ENCODE results near the gene ANXA11.
A peak's percentile ranks its signal among the peaks of the same experiment; 100 is the strongest.

The ANXA11 gene

GRCh38 chr10:80167471-80168161, 37.7 kb downstream of the ANXA11 start:
- DNase-seq (ENCODE audit: insufficient read length, low spot score) (no peak), FAIRE-seq (no peak)
- no peak for TF ChIP-seq POLR2A (IDR thresholded peaks at IDR 0.05; ENCODE audit: low read depth, low read length)

- FAIRE-seq (no peak), DNase-seq (ENCODE audit: insufficient read length, low spot score) (no peak)
- no peak for TF ChIP-seq POLR2A (IDR thresholded peaks at IDR 0.05; ENCODE audit: low read depth, low read length)
These were observed 38.5 kb downstream of the ANXA11 start for GRCh38 chr10:80166581-80167470.

GRCh38 chr10:80165173-80165572, 40.2 kb downstream of the ANXA11 start:
- no peak for FAIRE-seq
- DNase-seq (ENCODE audit: insufficient read length, low spot score) = peak; percentile 63

GRCh38 chr10:80164596-80164995, 40.7 kb downstream of the ANXA11 start:
- TF ChIP-seq POLR2A (IDR thresholded peaks at IDR 0.05; ENCODE audit: low read depth, low read length) = no peak
- FAIRE-seq (no peak), DNase-seq (ENCODE audit: insufficient read length, low spot score) (no peak)

More at GRCh38 chr10:80165173-80165572, 40.2 kb downstream of the ANXA11 start:
- TF ChIP-seq POLR2A (IDR thresholded peaks at IDR 0.05; ENCODE audit: low read depth, low read length) = no peak

GRCh38 chr10:80163741-80164341, 41.5 kb downstream of the ANXA11 start:
- TF ChIP-seq POLR2A (IDR thresholded peaks at IDR 0.05; ENCODE audit: low read depth, low read length) = no peak
- FAIRE-seq (peak; percentile 81), DNase-seq (ENCODE audit: insufficient read length, low spot score) (peak; percentile 81)

- TF ChIP-seq POLR2A (IDR thresholded peaks at IDR 0.05; ENCODE audit: low read depth, low read length) = no peak
- FAIRE-seq (no peak), DNase-seq (ENCODE audit: insufficient read length, low spot score) (no peak)
These were observed 43.8 kb downstream of the ANXA11 start for GRCh38 chr10:80161321-80162083.

GRCh38 chr10:80160361-80161320, 44.7 kb downstream of the ANXA11 start:
- TF ChIP-seq POLR2A (IDR thresholded peaks at IDR 0.05; ENCODE audit: low read depth, low read length) = no peak
- FAIRE-seq = no peak
- no peak for DNase-seq (ENCODE audit: insufficient read length, low spot score)

GRCh38 chr10:80159166-80159873, 46.0 kb downstream of the ANXA11 start:
- TF ChIP-seq POLR2A (IDR thresholded peaks at IDR 0.05; ENCODE audit: low read depth, low read length) = no peak
- DNase-seq (ENCODE audit: insufficient read length, low spot score) (no peak), FAIRE-seq (no peak)

GRCh38 chr10:80158598-80159127, 46.7 kb downstream of the ANXA11 start:
- no peak for TF ChIP-seq POLR2A (IDR thresholded peaks at IDR 0.05; ENCODE audit: low read depth, low read length)

GRCh38 chr10:80158126-80158525, 47.2 kb downstream of the ANXA11 start:
- FAIRE-seq = no peak
- no peak for TF ChIP-seq POLR2A (IDR thresholded peaks at IDR 0.05; ENCODE audit: low read depth, low read length)
- no peak for DNase-seq (ENCODE audit: insufficient read length, low spot score)

More at GRCh38 chr10:80158598-80159127, 46.7 kb downstream of the ANXA11 start:
- DNase-seq (ENCODE audit: insufficient read length, low spot score) = peak; percentile 89
- FAIRE-seq = peak; percentile 94

GRCh38 chr10:80157561-80157960, 47.8 kb downstream of the ANXA11 start:
- no peak for TF ChIP-seq POLR2A (IDR thresholded peaks at IDR 0.05; ENCODE audit: low read depth, low read length)
- DNase-seq (ENCODE audit: insufficient read length, low spot score) = no peak
- no peak for FAIRE-seq

- TF ChIP-seq POLR2A (IDR thresholded peaks at IDR 0.05; ENCODE audit: low read depth, low read length) = no peak
- DNase-seq (ENCODE audit: insufficient read length, low spot score) = no peak
- no peak for FAIRE-seq
These were observed 49.1 kb downstream of the ANXA11 start for GRCh38 chr10:80156216-80156615.

Measured in H54 (cell line).